Small intestine (tissue), 7 donors: Measurements from ENCODE around the gene PPP1R15A. TPM values are rescaled to one million over a fixed set of nuclear protein-coding genes. Genes with fewer than 3 reads are reported as not detected.
A peak's percentile ranks its signal among the peaks of the same experiment; 100 is the strongest.
"Not testable (repeated sequence)": the region's sequence is repeated elsewhere in the genome, so short reads cannot be mapped to it uniquely, and the experiment has no call there.

Experiments used
- DNase-seq, 2 donors: peaks; one replicate each; pipeline versions ENCODE4 v3.0.0 to v3.0.0-alpha.2; 2013
- FAIRE-seq: peaks from 2 replicates; lab custom pipeline; 2012; peaks lifted over from hg19 to GRCh38; lab: Jason Lieb, UNC
- H3K27ac ChIP-seq, 3 donors: one replicate each; pipeline ENCODE4 v1.5.1; 2013; ENCODE audit warnings: low read length in 2 of 3, mild to moderate bottlenecking in 2 of 3, control low read depth in 1 of 3, inconsistent platforms in 1 of 3, low read depth in 1 of 3, moderate library complexity in 1 of 3
- H3K27me3 ChIP-seq, 3 donors: one replicate each; pipeline ENCODE4 v1.6.1; 2013; ENCODE audit warnings: low read length in 3 of 3, inconsistent platforms in 1 of 3; ENCODE audit not compliant: control insufficient read depth in 3 of 3, insufficient read depth in 3 of 3
- H3K36me3 ChIP-seq, 3 donors: one replicate each; pipeline ENCODE4 v1.6.1; 2013; ENCODE audit warnings: low read length in 3 of 3, inconsistent platforms in 1 of 3, low read depth in 1 of 3, mild to moderate bottlenecking in 1 of 3, moderate library complexity in 1 of 3; ENCODE audit not compliant: control insufficient read depth in 3 of 3, insufficient read depth in 2 of 3
- H3K4me1 ChIP-seq, 3 donors: one replicate each; pipeline ENCODE4 v1.6.1; 2013; ENCODE audit warnings: low read length in 2 of 3, inconsistent platforms in 1 of 3, low read depth in 1 of 3, mild to moderate bottlenecking in 1 of 3, moderate library complexity in 1 of 3; ENCODE audit not compliant: control insufficient read depth in 3 of 3, insufficient read depth in 2 of 3
- H3K4me3 ChIP-seq, 3 donors: one replicate each; pipeline ENCODE4 v1.5.1; 2013; ENCODE audit warnings: low read length in 3 of 3, control low read depth in 1 of 3, inconsistent platforms in 1 of 3, low read depth in 1 of 3, mild to moderate bottlenecking in 1 of 3, moderate library complexity in 1 of 3
- H3K9me3 ChIP-seq, 2 donors: one replicate each; pipeline ENCODE4 v1.6.1; 2013; ENCODE audit warnings: low read depth in 1 of 2, low read length in 1 of 2; ENCODE audit not compliant: control insufficient read depth in 2 of 2, insufficient read depth in 1 of 2
- WGBS, 3 donors: extraction: QIAGEN DNeasy Blood & Tissue Kit; methylation state at CpG; one replicate each; pipeline ENCODE4 v1.1.7; 2013; 5-methylcytosine and 5-hydroxymethylcytosine counted together
- polyA plus RNA-seq, 4 donors: library from polyadenylated mRNA; stranded (reverse) in 3 of 4; unstranded in 1 of 4; fragments of 200-250 nt in 3 of 4; fragments of 120-200 nt in 1 of 4; gene quantifications; one replicate each; pipeline versions ENCODE4 v1.2.1 to v1.2.3, GENCODE V29; 2013
- donor health status: healthy with polysubstance abuse.
- donor health status: control.
- donor health status: control.
- donor health status: Bipolar disorder and iron deficiency.
- donor health status: healthy.

PPP1R15A gene
- polyA plus RNA-seq, 4 donors, result 52.8 to 73.0 (median 60.6) TPM

GRCh38 chr19:48861313-48861712 is 10.9 kb upstream of the PPP1R15A start:
- DNase-seq (no peak), FAIRE-seq (no peak)
- Histone ChIP-seq H3K36me3 (peaks cover 0 to 29% (median 2%) of the 10 kb centered on the region in 3 donors), H3K27ac (no peak overlapping the region), H3K27me3 (no peaks in the 10 kb centered on the region), H3K4me1 (peaks cover 0 to 3% (median 0%) of the 10 kb centered on the region in 3 donors), H3K9me3 (no peaks in the 10 kb centered on the region), H3K4me3 (no peak overlapping the region)
- 87 to 94% (median 88%) methylated on average over 18 of the region's 18 CpGs for WGBS, 3 donors

GRCh38 chr19:48862827-48863226 is 9.4 kb upstream of the PPP1R15A start:
- WGBS, 3 donors, result 75 to 85% (median 81%) methylated on average over 7 of the region's 7 CpGs
- Histone ChIP-seq H3K4me1 (peaks cover 0 to 18% (median 0%) of the 10 kb centered on the region in 3 donors), H3K4me3 (no peak overlapping the region), H3K27me3 (no peaks in the 10 kb centered on the region), H3K9me3 (no peaks in the 10 kb centered on the region), H3K36me3 (peaks cover 0 to 27% (median 2%) of the 10 kb centered on the region in 3 donors), H3K27ac (no peak overlapping the region)
- FAIRE-seq, result no peak
- DNase-seq, result no peak

- Histone ChIP-seq H3K4me1 (peaks cover 0 to 30% (median 0%) of the 10 kb centered on the region in 3 donors), H3K36me3 (peaks cover 0 to 15% (median 2%) of the 10 kb centered on the region in 3 donors), H3K27ac (peak overlapping the region in 2 of 3 donors; percentile 54 to 78), H3K9me3 (no peaks in the 10 kb centered on the region), H3K4me3 (no peak overlapping the region), H3K27me3 (no peaks in the 10 kb centered on the region)
- DNase-seq, result peak in 1 of 2 donors; percentile 49
- FAIRE-seq, result no peak
- WGBS, 3 donors, result 41 to 60% (median 51%) methylated on average over 6 of the region's 6 CpGs
These were observed 5.5 kb upstream of the PPP1R15A start for GRCh38 chr19:48866692-48867091.

GRCh38 chr19:48867123-48867745 is 5.0 kb upstream of the PPP1R15A start:
- Histone ChIP-seq H3K27me3 (no peaks in the 10 kb centered on the region), H3K4me1 (peaks cover 0 to 32% (median 0%) of the 10 kb centered on the region in 3 donors), H3K36me3 (peaks cover 0 to 12% (median 2%) of the 10 kb centered on the region in 3 donors), H3K27ac (peak overlapping the region in 2 of 3 donors; percentile 54 to 78), H3K9me3 (no peaks in the 10 kb centered on the region), H3K4me3 (peak overlapping the region in 1 of 3 donors; percentile 20)
- WGBS, 3 donors, result 24 to 51% (median 47%) methylated on average over 14 of the region's 14 CpGs
- peak; percentile 71 to 77 for DNase-seq
- FAIRE-seq, result no peak

- no peaks in the 10 kb centered on the region for H3K9me3 ChIP-seq
- H3K4me3 ChIP-seq, result peak overlapping the region in 1 of 3 donors; percentile 20
- H3K36me3 ChIP-seq, result peaks cover 0 to 12% (median 2%) of the 10 kb centered on the region in 3 donors
- H3K27ac ChIP-seq, result peak overlapping the region in 2 of 3 donors; percentile 54 to 78
- H3K4me1 ChIP-seq, result peaks cover 0 to 32% (median 0%) of the 10 kb centered on the region in 3 donors
- WGBS, 3 donors, result 5 to 53% (median 40%) methylated on average over 6 to 7 of the region's 7 CpGs
- no peaks in the 10 kb centered on the region for H3K27me3 ChIP-seq
- no peak for FAIRE-seq
- peak; percentile 35 to 52 for DNase-seq
These were observed 4.5 kb upstream of the PPP1R15A start for GRCh38 chr19:48867746-48868113.

GRCh38 chr19:48868114-48868886 is 3.9 kb upstream of the PPP1R15A start, which contains the start of gene PLEKHA4:
TSS of gene PLEKHA4 (minus strand) at chr19:48868617. CDS start at chr19:48867620, 997 bp downstream.
- no peaks in the 10 kb centered on the region for H3K9me3 ChIP-seq
- WGBS, 3 donors, result 13 to 35% (median 21%) methylated on average over 10 to 11 of the region's 11 CpGs
- H3K4me1 ChIP-seq, result peaks cover 0 to 35% (median 0%) of the 10 kb centered on the region in 3 donors
- H3K4me3 ChIP-seq, result peak within 1 kb of the TSS in 1 of 3 donors; percentile 20
- peak within 1 kb of the TSS in 2 of 3 donors; percentile 54 to 78 for H3K27ac ChIP-seq
- DNase-seq (peak; percentile 29 to 56), FAIRE-seq (no peak)
- H3K36me3 ChIP-seq, result peaks cover 0 to 15% (median 2%) of the 10 kb centered on the region in 3 donors
- no peaks in the 10 kb centered on the region for H3K27me3 ChIP-seq

- no peaks in the 10 kb centered on the region for H3K9me3 ChIP-seq
- peaks cover 4 to 21% (median 8%) of the 10 kb centered on the region in 3 donors for H3K36me3 ChIP-seq
- WGBS, 3 donors, result 93% methylated on average over 9 of the region's 9 CpGs
- peaks cover 0 to 50% (median 3%) of the 10 kb centered on the region in 3 donors for H3K4me1 ChIP-seq
- no peak for FAIRE-seq
- no peak overlapping the region for H3K4me3 ChIP-seq
- H3K27me3 ChIP-seq, result no peaks in the 10 kb centered on the region
- H3K27ac ChIP-seq, result no peak overlapping the region
- no peak for DNase-seq
These were observed 2.2 kb upstream of the PPP1R15A start for GRCh38 chr19:48870048-48870447.

- FAIRE-seq, DNase-seq, H3K27me3 ChIP-seq, H3K9me3 ChIP-seq: not testable (repeated sequence)
- peaks cover 4 to 36% (median 8%) of the 10 kb centered on the region in 3 donors for H3K36me3 ChIP-seq
- peak overlapping the region in 1 of 3 donors; percentile 95 for H3K4me3 ChIP-seq
- peak overlapping the region; percentile 6 to 100 (median 99) for H3K27ac ChIP-seq
- peaks cover 0 to 57% (median 3%) of the 10 kb centered on the region in 3 donors for H3K4me1 ChIP-seq
- 50 to 71% (median 66%) methylated on average over 23 to 31 of the region's 31 CpGs for WGBS, 3 donors
These were observed 595 bp upstream of the PPP1R15A start for GRCh38 chr19:48871471-48872181.
